Keratinocyte (primary cell): Measurements from ENCODE around the gene ABAT. TPM values are rescaled to one million over a fixed set of nuclear protein-coding genes. Genes with fewer than 3 reads are reported as not detected.

Experiments
- DNase-seq: peaks from one replicate; pipeline ENCODE4 v3.0.0-alpha.2; 2011; ENCODE audit warnings: low read depth, missing footprints, low spot score
- FAIRE-seq: peaks from 2 replicates; lab custom pipeline; 2011; peaks lifted over from hg19 to GRCh38; lab: Jason Lieb, UNC
- H2AFZ ChIP-seq: 2 replicates; pipeline ENCODE4 v1.6.0; 2012; ENCODE audit warnings: low read length, control low read depth, inconsistent platforms; ENCODE audit not compliant: control insufficient read depth
- H3K27ac ChIP-seq: 2 replicates; pipeline ENCODE4 v1.5.1; 2011; ENCODE audit warnings: low read length; ENCODE audit not compliant: control insufficient read depth, insufficient read depth
- H3K27me3 ChIP-seq: 3 replicates; pipeline ENCODE4 v1.6.0; 2011; ENCODE audit warnings: low read length; ENCODE audit not compliant: control insufficient read depth, insufficient read depth; ENCODE audit errors: extremely low read depth
- H3K36me3 ChIP-seq, 2 experiments: 2 replicates in 1 of 2; 3 replicates in 1 of 2; pipeline ENCODE4 v1.5.1; 2011; ENCODE audit warnings: low read length in 2 of 2, mild to moderate bottlenecking in 1 of 2; ENCODE audit not compliant: control insufficient read depth in 2 of 2, insufficient read depth in 2 of 2; ENCODE audit errors: extremely low read depth in 1 of 2
- H3K4me1 ChIP-seq: 3 replicates; pipeline ENCODE4 v1.5.1; 2011; ENCODE audit warnings: low read length; ENCODE audit not compliant: control insufficient read depth, insufficient read depth; ENCODE audit errors: extremely low read depth
- H3K4me2 ChIP-seq: 3 replicates; pipeline ENCODE4 v1.6.0; 2011; ENCODE audit warnings: low read depth, low read length; ENCODE audit not compliant: control insufficient read depth, insufficient read depth; ENCODE audit errors: extremely low read depth
- H3K4me3 ChIP-seq, 3 experiments: fragments of 200-600 bp in 1 of 3; sonication (generic) in 1 of 3; 2 replicates in 2 of 3; 3 replicates in 1 of 3; pipeline ENCODE4 v1.5.1; 2011 to 2016; ENCODE audit warnings: low read length in 3 of 3, mild to moderate bottlenecking in 3 of 3, control low read depth in 2 of 3, inconsistent platforms in 1 of 3, low read depth in 1 of 3, mixed read lengths in 1 of 3, mixed run types in 1 of 3, moderate library complexity in 1 of 3; ENCODE audit not compliant: control insufficient read depth in 2 of 3, insufficient read depth in 2 of 3; ENCODE audit errors: extremely low read depth in 1 of 3
- H3K79me2 ChIP-seq: 2 replicates; pipeline ENCODE4 v1.6.0; 2012; ENCODE audit warnings: low read length; ENCODE audit not compliant: control insufficient read depth, insufficient read depth
- H3K9ac ChIP-seq: 3 replicates; pipeline ENCODE4 v1.6.0; 2011; ENCODE audit warnings: low read length; ENCODE audit not compliant: control insufficient read depth, insufficient read depth; ENCODE audit errors: extremely low read depth
- H3K9me1 ChIP-seq: 3 replicates; pipeline ENCODE4 v1.6.0; 2011; ENCODE audit warnings: low read length; ENCODE audit not compliant: control insufficient read depth, insufficient read depth; ENCODE audit errors: extremely low read depth
- H3K9me3 ChIP-seq: 2 replicates; pipeline ENCODE4 v1.5.1; 2012; ENCODE audit warnings: low read depth, low read length; ENCODE audit not compliant: control insufficient read depth
- H4K20me1 ChIP-seq: 3 replicates; pipeline ENCODE4 v1.6.0; 2011; ENCODE audit warnings: low read length; ENCODE audit not compliant: control insufficient read depth, insufficient read depth; ENCODE audit errors: extremely low read depth
- EZH2 ChIP-seq: IDR thresholded peaks from one replicate; pipeline ENCODE4 v1.6.1; 2012; ENCODE audit warnings: inconsistent platforms, mild to moderate bottlenecking, low read length, moderate library complexity
- dilution Hi-C: fragments of 300-500 bp; cut with MboI; formaldehyde crosslinking; loops from one replicate; pipeline ENCODE4 v1.7.0; 2020; ENCODE audit warnings: low sequenced_read_pairs; ENCODE audit not compliant: extremely low pct_ligation_motif_present
- polyA plus RNA-seq, 5 experiments: library from polyadenylated mRNA; depleted of rRNA in 3 of 5; stranded (reverse) in 3 of 5; stranded (forward) in 1 of 5; unstranded in 1 of 5; fragments of >200 nt; gene quantifications; 1 replicate in 1 of 5; 2 replicates in 3 of 5; 3 replicates in 1 of 5; pipeline versions ENCODE4 v1.2.1 to v1.2.3, GENCODE V29; 2011 to 2012; ENCODE audit warnings: missing spikeins in 2 of 5, low read depth in 1 of 5, low replicate concordance in 1 of 5
- TF ChIP-seq, protein P1 (sequence below), 3 experiments: IDR thresholded peaks in 1 of 3; conservative IDR thresholded peaks in 1 of 3; optimal IDR thresholded peaks in 1 of 3; 2 replicates in 2 of 3; 3 replicates in 1 of 3; pipeline versions ENCODE3 to v1.5.1; 2011; ENCODE audit warnings: low read length in 3 of 3, mild to moderate bottlenecking in 3 of 3, moderate library complexity in 2 of 3, control low read depth in 1 of 3, inconsistent platforms in 1 of 3; ENCODE audit not compliant: insufficient read depth in 2 of 3; ENCODE audit errors: extremely low read depth in 1 of 3

Gene ABAT
- polyA plus RNA-seq, 1 donor (not counting 4 experiments of a cell fraction or from before 2014, with no cell fraction given): 13.7 TPM

DNA sequence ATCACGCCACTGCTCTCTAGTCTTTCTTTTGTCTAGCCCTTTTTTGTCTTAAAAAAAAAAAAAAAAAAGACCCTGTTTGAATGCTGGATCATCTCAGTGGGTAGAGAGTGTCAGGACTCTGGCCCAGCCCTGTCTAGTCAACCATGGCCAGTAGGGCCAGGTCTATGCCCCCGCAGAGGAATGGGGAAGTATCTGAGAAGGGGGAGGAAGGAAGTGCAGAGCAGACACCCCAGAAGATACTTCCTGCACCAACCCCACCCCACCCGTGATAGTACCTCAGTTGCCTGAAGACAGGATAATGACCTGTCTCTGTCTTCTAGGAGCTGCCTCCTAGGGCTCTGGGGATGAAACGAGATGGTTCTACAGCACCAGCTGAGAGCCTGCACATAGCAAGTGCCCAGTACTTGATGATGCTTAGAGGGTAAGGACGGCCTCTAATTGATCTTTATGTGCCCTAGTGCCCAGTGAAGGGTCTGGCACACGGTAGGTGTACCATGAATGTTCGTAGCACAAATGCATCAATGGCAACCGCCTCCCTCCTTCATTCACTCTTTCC, 55.4 kb downstream of the ABAT start:
- TF ChIP-seq EZH2: no peak
- TF ChIP-seq, protein P1, sequence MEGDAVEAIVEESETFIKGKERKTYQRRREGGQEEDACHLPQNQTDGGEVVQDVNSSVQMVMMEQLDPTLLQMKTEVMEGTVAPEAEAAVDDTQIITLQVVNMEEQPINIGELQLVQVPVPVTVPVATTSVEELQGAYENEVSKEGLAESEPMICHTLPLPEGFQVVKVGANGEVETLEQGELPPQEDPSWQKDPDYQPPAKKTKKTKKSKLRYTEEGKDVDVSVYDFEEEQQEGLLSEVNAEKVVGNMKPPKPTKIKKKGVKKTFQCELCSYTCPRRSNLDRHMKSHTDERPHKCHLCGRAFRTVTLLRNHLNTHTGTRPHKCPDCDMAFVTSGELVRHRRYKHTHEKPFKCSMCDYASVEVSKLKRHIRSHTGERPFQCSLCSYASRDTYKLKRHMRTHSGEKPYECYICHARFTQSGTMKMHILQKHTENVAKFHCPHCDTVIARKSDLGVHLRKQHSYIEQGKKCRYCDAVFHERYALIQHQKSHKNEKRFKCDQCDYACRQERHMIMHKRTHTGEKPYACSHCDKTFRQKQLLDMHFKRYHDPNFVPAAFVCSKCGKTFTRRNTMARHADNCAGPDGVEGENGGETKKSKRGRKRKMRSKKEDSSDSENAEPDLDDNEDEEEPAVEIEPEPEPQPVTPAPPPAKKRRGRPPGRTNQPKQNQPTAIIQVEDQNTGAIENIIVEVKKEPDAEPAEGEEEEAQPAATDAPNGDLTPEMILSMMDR (optimal IDR thresholded peaks at IDR 0.05 in 1 of 3, IDR thresholded peaks at IDR 0.05 in 1 of 3, conservative IDR thresholded peaks at IDR 0.05 in 1 of 3; ENCODE audit: extremely low read depth in 1 of 3, insufficient read depth in 2 of 3, low read length in 3 of 3): no peak
- DNase-seq: no peak
- Histone ChIP-seq H3K9me3 (no peaks in the 10 kb centered on the region), H3K36me3 (no peaks in the 10 kb centered on the region), H4K20me1 (peaks cover 4% of the 10 kb centered on the region), H3K27me3 (no peaks in the 10 kb centered on the region), H3K4me3 (peak overlapping the region in 2 of 3 experiments; percentile 8 to 15), H2AFZ (peak overlapping the region; percentile 54), H3K9me1 (no peaks in the 10 kb centered on the region), H3K4me1 (peaks cover 12% of the 10 kb centered on the region), H3K4me2 (peak overlapping the region; percentile 70), H3K9ac (no peak overlapping the region), H3K27ac (no peak overlapping the region), H3K79me2 (no peaks in the 10 kb centered on the region)
- no peak for FAIRE-seq
- dilution Hi-C loops: no loop called here

DNA sequence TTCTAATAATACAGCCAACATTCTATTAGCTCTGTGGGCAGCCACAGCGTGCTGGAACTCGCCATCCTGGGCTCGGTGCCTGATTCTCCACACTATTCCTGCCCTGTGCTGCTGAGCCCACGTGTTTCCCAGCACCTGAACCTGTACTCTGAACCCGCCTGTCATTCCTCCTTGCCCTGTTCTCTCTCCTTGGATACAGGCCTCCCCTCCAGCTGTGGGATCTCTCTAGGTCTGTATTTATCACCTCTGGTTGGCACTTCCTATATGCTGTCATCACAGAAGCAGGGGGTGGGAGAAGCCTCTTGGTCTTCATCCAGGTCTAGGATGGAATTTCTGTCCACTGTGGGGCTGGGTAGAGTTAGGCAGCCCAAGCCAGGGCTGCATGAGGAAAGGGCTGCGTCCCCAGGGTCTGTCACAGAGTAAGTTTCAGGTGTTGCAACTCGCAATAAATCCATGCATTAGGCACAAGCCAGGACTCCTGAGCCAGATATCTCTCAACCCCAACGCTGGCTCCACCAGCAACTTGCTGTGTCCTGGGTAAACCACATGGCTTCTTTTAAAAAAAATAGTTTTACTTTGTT, 56.0 kb downstream of the ABAT start:
- no peaks in the 10 kb centered on the region for H3K9me1 ChIP-seq
- H3K9ac ChIP-seq: no peak overlapping the region
- dilution Hi-C loops: no loop called here
- H3K79me2 ChIP-seq: no peaks in the 10 kb centered on the region
- H3K27me3 ChIP-seq: no peaks in the 10 kb centered on the region
- H3K27ac ChIP-seq: no peak overlapping the region
- H3K4me2 ChIP-seq: peak overlapping the region; percentile 70
- TF ChIP-seq, protein P1 (optimal IDR thresholded peaks at IDR 0.05 in 1 of 3, IDR thresholded peaks at IDR 0.05 in 1 of 3, conservative IDR thresholded peaks at IDR 0.05 in 1 of 3; ENCODE audit: extremely low read depth in 1 of 3, insufficient read depth in 2 of 3, low read length in 3 of 3): no peak
- TF ChIP-seq EZH2: no peak
- no peaks in the 10 kb centered on the region for H3K36me3 ChIP-seq
- peaks cover 4% of the 10 kb centered on the region for H4K20me1 ChIP-seq
- FAIRE-seq (peak; percentile 91), DNase-seq (peak; percentile 60)
- H3K9me3 ChIP-seq: no peaks in the 10 kb centered on the region
- H3K4me3 ChIP-seq: peak overlapping the region in 1 of 3 experiments; percentile 15
- peaks cover 12% of the 10 kb centered on the region for H3K4me1 ChIP-seq
- H2AFZ ChIP-seq: peak overlapping the region; percentile 54
